Activated CD4-positive, alpha-beta memory T cell treated with anti-CD3 and anti-CD28 coated beads, Interleukin-2, amount 10 ng/mL, durations not matched to agents 7 days and 5 days (primary cell): Measurements from ENCODE around the gene SPRR2B. TPM values are rescaled to one million over a fixed set of nuclear protein-coding genes. Genes with fewer than 3 reads are reported as not detected.
"Not testable (repeated sequence)": the region's sequence is repeated elsewhere in the genome, so short reads cannot be mapped to it uniquely, and the experiment has no call there.

Experiments
- CTCF ChIA-PET: fragments of 350-600 bp; sonication (Branson Sonifier 250); formaldehyde crosslinking; loops from one replicate; lab custom pipeline; 2021; ENCODE audit warnings: antibody characterized with exemption, inconsistent platforms; lab: Charles Lee
- POLR2A ChIA-PET: fragments of 350-600 bp; sonication (Branson Sonifier 250); formaldehyde crosslinking; loops from one replicate; lab custom pipeline; 2021; ENCODE audit warnings: antibody characterized with exemption; lab: Charles Lee
- DNase-seq: peaks from one replicate; pipeline ENCODE4 v3.0.0-alpha.2; 2020
- H3K27ac Mint-ChIP-seq: one replicate; pipeline ENCODE4 v1.8.0; 2021; ENCODE audit warnings: mild to moderate bottlenecking, mixed read lengths
- H3K27me3 Mint-ChIP-seq: one replicate; pipeline ENCODE4 v1.8.0; 2021; ENCODE audit warnings: mixed read lengths
- H3K36me3 Mint-ChIP-seq: one replicate; pipeline ENCODE4 v1.8.0; 2021; ENCODE audit warnings: low read depth, mixed read lengths
- H3K4me1 Mint-ChIP-seq: one replicate; pipeline ENCODE4 v1.8.0; 2021; ENCODE audit warnings: mixed read lengths
- H3K4me3 Mint-ChIP-seq: one replicate; pipeline ENCODE4 v1.8.0; 2021; ENCODE audit warnings: mild to moderate bottlenecking, mixed read lengths
- H3K9me3 Mint-ChIP-seq: one replicate; pipeline ENCODE4 v1.8.0; 2021; ENCODE audit warnings: mixed read lengths
- total RNA-seq, 2 experiments: library from RNA; stranded (reverse); gene quantifications; one replicate each; pipeline ENCODE4 v1.2.3, GENCODE V29; 2021

Gene SPRR2B
- total RNA-seq, 2 experiments from 2014 or later, result not detected

- Mint-ChIP-seq H3K27ac (no peak overlapping the region), H3K36me3 (no peaks in the 10 kb centered on the region), H3K27me3 (peaks cover 6% of the 10 kb centered on the region), H3K4me1 (no peaks in the 10 kb centered on the region), H3K9me3 (no peaks in the 10 kb centered on the region), H3K4me3 (no peak overlapping the region)
- POLR2A ChIA-PET, result no interaction called here
- DNase-seq, result no peak
- CTCF ChIA-PET, result no interaction called here
Measured at GRCh38 chr1:153025797-153026196, 45.6 kb downstream of the SPRR2B start.

DNA sequence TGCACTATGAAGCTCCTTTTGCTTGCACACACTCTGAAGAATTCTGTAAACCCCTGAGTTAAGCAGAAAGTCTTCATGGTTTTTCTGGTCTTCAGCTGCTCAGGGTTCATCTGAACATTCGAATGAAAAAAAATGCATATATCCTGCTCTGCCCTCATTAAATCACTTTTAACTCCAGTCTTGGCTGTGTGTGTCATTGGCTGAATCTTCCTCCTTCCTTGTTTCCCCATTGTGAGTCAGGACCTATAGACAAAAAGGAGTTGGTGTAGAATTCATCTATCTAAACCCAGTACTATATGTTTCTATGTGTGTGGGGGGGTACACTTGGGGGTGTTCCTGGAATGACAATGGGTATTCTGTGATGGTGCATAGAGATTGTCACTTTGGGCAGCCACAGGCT lies 47.0 kb downstream of the SPRR2B start:
- no peak for DNase-seq
- H3K27ac Mint-ChIP-seq, result no peak overlapping the region
- H3K4me3 Mint-ChIP-seq, result no peak overlapping the region
- CTCF ChIA-PET, result no interaction called here
- H3K36me3 Mint-ChIP-seq, result no peaks in the 10 kb centered on the region
- H3K27me3 Mint-ChIP-seq, result peaks cover 11% of the 10 kb centered on the region
- H3K9me3 Mint-ChIP-seq, result no peaks in the 10 kb centered on the region
- H3K4me1 Mint-ChIP-seq, result no peaks in the 10 kb centered on the region
- POLR2A ChIA-PET, result no interaction called here

GRCh38 chr1:153023109-153023508 lies 48.3 kb downstream of the SPRR2B start:
- Mint-ChIP-seq H3K27me3 (peaks cover 12% of the 10 kb centered on the region), H3K36me3 (no peaks in the 10 kb centered on the region)
- POLR2A ChIA-PET, result no interaction called here

GRCh38 chr1:153022340-153022739 lies 49.1 kb downstream of the SPRR2B start:
- H3K4me1 Mint-ChIP-seq, H3K9me3 Mint-ChIP-seq, CTCF ChIA-PET, H3K4me3 Mint-ChIP-seq, H3K36me3 Mint-ChIP-seq, POLR2A ChIA-PET, DNase-seq, H3K27ac Mint-ChIP-seq: not testable (repeated sequence)
- peaks cover 12% of the 10 kb centered on the region for H3K27me3 Mint-ChIP-seq

More at GRCh38 chr1:153023109-153023508, 48.3 kb downstream of the SPRR2B start:
- DNase-seq, result no peak
- Mint-ChIP-seq H3K9me3 (no peaks in the 10 kb centered on the region), H3K27ac (no peak overlapping the region), H3K4me3 (no peak overlapping the region), H3K4me1 (no peaks in the 10 kb centered on the region)
- CTCF ChIA-PET, result no interaction called here

GRCh38 chr1:153021829-153022228 lies 49.6 kb downstream of the SPRR2B start:
- H3K9me3 Mint-ChIP-seq, H3K4me3 Mint-ChIP-seq, DNase-seq, POLR2A ChIA-PET, H3K36me3 Mint-ChIP-seq, CTCF ChIA-PET, H3K27ac Mint-ChIP-seq, H3K4me1 Mint-ChIP-seq: not testable (repeated sequence)
- peaks cover 12% of the 10 kb centered on the region for H3K27me3 Mint-ChIP-seq

Other genes with a start within 250 kb of the SPRR2B start
- not detected for gene LCE1A, start 244.1 kb downstream of the SPRR2B start, total RNA-seq
- not detected for gene LCE6A, start 228.8 kb downstream of the SPRR2B start, total RNA-seq
- gene LCE7A, start 211.6 kb downstream of the SPRR2B start, total RNA-seq, result not detected
- not detected for gene SMCP, start 193.3 kb downstream of the SPRR2B start, total RNA-seq
- not detected for gene IVL, start 163.1 kb downstream of the SPRR2B start, total RNA-seq
- gene SPRR5, start 124.4 kb downstream of the SPRR2B start, total RNA-seq, result not detected
- gene SPRR4, start 101.0 kb downstream of the SPRR2B start, total RNA-seq, result not detected
- not detected for gene SPRR1A, start 87.5 kb downstream of the SPRR2B start, total RNA-seq
- gene SPRR3, start 69.9 kb downstream of the SPRR2B start, total RNA-seq, result not detected
- gene SPRR1B, start 40.4 kb downstream of the SPRR2B start, total RNA-seq, result not detected
- not detected for gene SPRR2D, start 30.5 kb downstream of the SPRR2B start, total RNA-seq
- gene SPRR2A, start 14.1 kb downstream of the SPRR2B start, total RNA-seq, result not detected
- not detected for gene SPRR2E, start 22.9 kb upstream of the SPRR2B start, total RNA-seq
- not detected for gene SPRR2F, start 41.9 kb upstream of the SPRR2B start, total RNA-seq
- gene SPRR2G, start 79.3 kb upstream of the SPRR2B start, total RNA-seq, result not detected
- not detected for gene LELP1, start 131.8 kb upstream of the SPRR2B start, total RNA-seq
- not detected for gene PRR9, start 146.0 kb upstream of the SPRR2B start, total RNA-seq
- not detected for gene LORICRIN, start 188.1 kb upstream of the SPRR2B start, total RNA-seq
- not detected for gene PGLYRP3, start 241.3 kb upstream of the SPRR2B start, total RNA-seq